Trophoblast cell (in vitro differentiated cells and primary cell): Measurements from ENCODE around the gene ERBB2.
"Not testable (repeated sequence)": the region's sequence is repeated elsewhere in the genome, so short reads cannot be mapped to it uniquely, and the experiment has no call there.

Source experiments
- DNase-seq, 2 donors: peaks; one replicate each; pipeline ENCODE4 v3.0.0-alpha.2; 2016
- H2AFZ ChIP-seq: 2 replicates; pipeline ENCODE4 v1.6.1; 2013; ENCODE audit warnings: low read length, moderate library complexity, mild to moderate bottlenecking; ENCODE audit not compliant: insufficient read depth, poor library complexity
- H2AK5ac ChIP-seq: 2 replicates; pipeline ENCODE4 v1.6.1; 2013; ENCODE audit warnings: mild to moderate bottlenecking, low read length
- H2BK120ac ChIP-seq: 2 replicates; pipeline ENCODE4 v1.6.1; 2013; ENCODE audit warnings: low read length, mild to moderate bottlenecking, moderate library complexity; ENCODE audit not compliant: insufficient read depth, poor library complexity
- H2BK12ac ChIP-seq: 2 replicates; pipeline ENCODE4 v1.6.1; 2013; ENCODE audit warnings: mild to moderate bottlenecking, low read length, moderate library complexity
- H2BK5ac ChIP-seq: 2 replicates; pipeline ENCODE4 v1.6.1; 2013; ENCODE audit warnings: low read length, low read depth, moderate library complexity, mild to moderate bottlenecking; ENCODE audit not compliant: poor library complexity
- H3K14ac ChIP-seq: 2 replicates; pipeline ENCODE4 v1.6.1; 2013; ENCODE audit warnings: mild to moderate bottlenecking, low read length
- H3K18ac ChIP-seq: 2 replicates; pipeline ENCODE4 v1.6.1; 2013; ENCODE audit warnings: mild to moderate bottlenecking, low read length
- H3K23ac ChIP-seq: 2 replicates; pipeline ENCODE4 v1.6.1; 2013; ENCODE audit warnings: low read length
- H3K27ac ChIP-seq: 2 replicates; pipeline ENCODE4 v1.5.1; 2013; ENCODE audit warnings: low read depth, mild to moderate bottlenecking, inconsistent platforms, low read length, moderate library complexity
- H3K27me3 ChIP-seq: 2 replicates; pipeline ENCODE4 v1.6.1; 2013; ENCODE audit warnings: inconsistent platforms, mild to moderate bottlenecking, low read length, moderate library complexity; ENCODE audit not compliant: insufficient read depth
- H3K36me3 ChIP-seq, 2 experiments: 1 replicate in 1 of 2; 2 replicates in 1 of 2; pipeline ENCODE4 v1.6.1; 2013; ENCODE audit warnings: low read length in 2 of 2, mild to moderate bottlenecking in 2 of 2, moderate library complexity in 1 of 2; ENCODE audit not compliant: insufficient read depth in 2 of 2, control insufficient read depth in 1 of 2
- H3K4ac ChIP-seq: 2 replicates; pipeline ENCODE4 v1.6.1; 2013; ENCODE audit warnings: low read depth, mild to moderate bottlenecking, low read length, moderate library complexity
- H3K4me1 ChIP-seq, 2 experiments: 1 replicate in 1 of 2; 2 replicates in 1 of 2; pipeline ENCODE4 v1.6.1; 2013; ENCODE audit warnings: low read length in 2 of 2, mild to moderate bottlenecking in 2 of 2, moderate library complexity in 1 of 2; ENCODE audit not compliant: insufficient read depth in 2 of 2, control insufficient read depth in 1 of 2
- H3K4me2 ChIP-seq: 2 replicates; pipeline ENCODE4 v1.6.1; 2013; ENCODE audit warnings: inconsistent platforms, mild to moderate bottlenecking, low read length, moderate library complexity
- H3K4me3 ChIP-seq: 2 replicates; pipeline ENCODE4 v1.5.1; 2013; ENCODE audit warnings: mild to moderate bottlenecking, low read depth, low read length, inconsistent platforms
- H3K79me1 ChIP-seq: one replicate; pipeline ENCODE4 v1.6.1; 2013; ENCODE audit warnings: low read length
- H3K79me2 ChIP-seq: 2 replicates; pipeline ENCODE4 v1.6.1; 2013; ENCODE audit warnings: low read length, mild to moderate bottlenecking; ENCODE audit not compliant: control insufficient read depth, insufficient read depth, poor library complexity
- H3K9ac ChIP-seq: 2 replicates; pipeline ENCODE4 v1.6.1; 2013; ENCODE audit warnings: mild to moderate bottlenecking, low read length
- H3K9me3 ChIP-seq: 2 replicates; pipeline ENCODE4 v1.6.1; 2013; ENCODE audit warnings: low read depth, mild to moderate bottlenecking, control low read depth, inconsistent platforms, low read length; ENCODE audit not compliant: insufficient read depth
- H4K12ac ChIP-seq: 2 replicates; pipeline ENCODE4 v1.6.1; 2013; ENCODE audit warnings: low read depth, mild to moderate bottlenecking, low read length, moderate library complexity
- H4K8ac ChIP-seq: 2 replicates; pipeline ENCODE4 v1.6.1; 2013; ENCODE audit warnings: low read depth, mild to moderate bottlenecking, low read length, moderate library complexity
- H4K91ac ChIP-seq: one replicate; pipeline ENCODE4 v1.6.1; 2013; ENCODE audit warnings: low read depth, mild to moderate bottlenecking, low read length, moderate library complexity
- WGBS: extraction: QIAGEN DNeasy Blood & Tissue Kit; methylation state at CpG from one replicate; pipeline ENCODE4 v1.1.7; 2013; ENCODE audit warnings: missing lambda C conversion rate; ENCODE audit not compliant: insufficient read length, insufficient coverage; ENCODE audit errors: extremely low coverage; 5-methylcytosine and 5-hydroxymethylcytosine counted together

Gene ERBB2

GRCh38 chr17:39697961-39698360, 1.9 kb upstream of the ERBB2 start:
- no peak overlapping the region for H2BK120ac ChIP-seq
- H2AFZ ChIP-seq = no peak overlapping the region
- no peaks in the 10 kb centered on the region for H3K9me3 ChIP-seq
- H3K79me1 ChIP-seq = peaks cover 11% of the 10 kb centered on the region
- no peak overlapping the region for H3K4me2 ChIP-seq
- H3K23ac ChIP-seq = no peak overlapping the region
- no CpG with 5 or more reads among the region's 5 CpGs for WGBS
- H4K12ac ChIP-seq = no peak overlapping the region
- H3K27ac ChIP-seq = no peak overlapping the region
- H2AK5ac ChIP-seq = no peak overlapping the region
- no peak overlapping the region for H3K18ac ChIP-seq
- no peak overlapping the region for H2BK5ac ChIP-seq
- H3K4me1 ChIP-seq = peaks cover 20 to 21% of the 10 kb centered on the region in 2 experiments
- DNase-seq = no peak
- no peak overlapping the region for H4K91ac ChIP-seq
- no peak overlapping the region for H3K14ac ChIP-seq
- no peak overlapping the region for H2BK12ac ChIP-seq
- H3K4me3 ChIP-seq = no peak overlapping the region
- H3K79me2 ChIP-seq = peaks cover 5% of the 10 kb centered on the region
- no peak overlapping the region for H3K4ac ChIP-seq
- H3K36me3 ChIP-seq = no peaks in the 10 kb centered on the region
- no peak overlapping the region for H3K9ac ChIP-seq
- no peaks in the 10 kb centered on the region for H3K27me3 ChIP-seq
- no peak overlapping the region for H4K8ac ChIP-seq

- DNase-seq, H2BK12ac ChIP-seq, H3K14ac ChIP-seq, H3K79me2 ChIP-seq, H3K27ac ChIP-seq, H2AK5ac ChIP-seq, H4K91ac ChIP-seq, H3K18ac ChIP-seq, H3K23ac ChIP-seq, H3K27me3 ChIP-seq, H3K9me3 ChIP-seq, H2BK5ac ChIP-seq, H3K36me3 ChIP-seq, H3K4ac ChIP-seq: not testable (repeated sequence)
- Histone ChIP-seq H2BK120ac (peak overlapping the region; percentile 20), H3K4me2 (peak overlapping the region; percentile 89), H2AFZ (peak overlapping the region; percentile 76), H4K8ac (peak overlapping the region; percentile 66), H3K4me3 (peak overlapping the region; percentile 86), H4K12ac (peak overlapping the region; percentile 76), H3K4me1 (peaks cover 20 to 21% of the 10 kb centered on the region in 2 experiments), H3K79me1 (peaks cover 11% of the 10 kb centered on the region), H3K9ac (peak overlapping the region; percentile 36)
- WGBS = no CpG with 5 or more reads among the region's 11 CpGs
Observed at GRCh38 chr17:39699157-39699817, 577 bp upstream of the ERBB2 start.

- Histone ChIP-seq H3K4me3 (peak overlapping the region; percentile 86), H3K4me2 (peak overlapping the region; percentile 89), H3K9me3 (no peaks in the 10 kb centered on the region), H4K12ac (peak overlapping the region; percentile 52), H3K79me1 (peaks cover 11% of the 10 kb centered on the region), H3K36me3 (no peaks in the 10 kb centered on the region), H3K9ac (peak overlapping the region; percentile 76), H3K4ac (peak overlapping the region; percentile 88), H3K18ac (peak overlapping the region; percentile 93), H4K8ac (peak overlapping the region; percentile 83), H2AFZ (peak overlapping the region; percentile 85), H4K91ac (peak overlapping the region; percentile 78), H3K23ac (no peak overlapping the region), H3K79me2 (peaks cover 5% of the 10 kb centered on the region), H3K4me1 (peaks cover 14 to 23% of the 10 kb centered on the region in 2 experiments), H2AK5ac (no peak overlapping the region), H3K27ac (no peak overlapping the region), H2BK5ac (peak overlapping the region; percentile 58), H3K14ac (peak overlapping the region; percentile 89), H2BK12ac (no peak overlapping the region), H3K27me3 (no peaks in the 10 kb centered on the region), H2BK120ac (peak overlapping the region; percentile 82)
- no CpG with 5 or more reads among the region's 57 CpGs for WGBS
- peak; percentile 29 to 49 for DNase-seq
Observed at GRCh38 chr17:39700148-39700987, 504 bp downstream of the ERBB2 start.

DNA sequence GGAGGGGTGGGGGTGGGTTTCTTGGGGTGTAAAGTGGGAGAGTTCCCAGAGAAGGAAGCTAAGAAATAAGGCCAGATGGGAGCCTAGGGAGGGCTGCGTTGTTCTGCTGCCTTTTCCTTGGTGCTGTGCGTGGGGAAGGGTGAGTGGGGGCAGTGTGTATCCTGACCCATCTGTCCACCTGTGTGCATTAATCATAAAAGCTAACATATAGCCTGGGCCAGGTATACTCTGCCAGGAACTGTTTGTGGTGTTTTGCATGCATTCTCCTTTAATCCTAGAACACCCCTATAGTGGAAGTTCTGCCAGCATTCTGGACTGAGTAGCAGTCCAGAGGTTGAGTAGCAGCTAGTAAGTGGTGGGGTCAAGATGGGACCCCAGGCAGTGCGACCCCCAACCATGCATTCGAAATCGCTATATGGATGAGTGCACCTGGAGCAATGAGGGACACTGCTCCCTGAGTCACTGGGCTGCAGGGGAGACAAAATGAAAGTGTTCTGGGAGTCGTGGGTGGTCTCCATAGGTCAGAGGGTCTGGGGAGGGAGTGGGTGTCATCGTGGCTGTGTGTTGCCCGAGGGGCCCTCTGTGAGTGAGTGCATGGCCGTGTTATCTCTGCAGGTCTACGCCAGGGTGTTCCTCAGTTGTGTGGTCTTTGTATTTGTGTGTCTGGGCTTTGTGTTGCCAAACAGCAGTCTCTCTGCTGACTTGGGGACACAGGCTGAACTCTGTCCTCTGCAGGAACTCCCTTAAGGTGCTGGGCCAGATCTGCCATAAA, 1.3 kb downstream of the ERBB2 start:
- no peak overlapping the region for H3K23ac ChIP-seq
- H3K27me3 ChIP-seq = no peaks in the 10 kb centered on the region
- peaks cover 5% of the 10 kb centered on the region for H3K79me2 ChIP-seq
- H3K4me3 ChIP-seq = peak overlapping the region; percentile 34
- H2BK5ac ChIP-seq = no peak overlapping the region
- no peak overlapping the region for H2AK5ac ChIP-seq
- H3K4me2 ChIP-seq = peak overlapping the region; percentile 89
- no peak overlapping the region for H2BK120ac ChIP-seq
- no peak for DNase-seq
- no peak overlapping the region for H4K8ac ChIP-seq
- H3K4me1 ChIP-seq = peaks cover 7 to 21% of the 10 kb centered on the region in 2 experiments
- H4K12ac ChIP-seq = no peak overlapping the region
- no peak overlapping the region for H2AFZ ChIP-seq
- WGBS = no CpG with 5 or more reads among the region's 10 CpGs
- H3K14ac ChIP-seq = no peak overlapping the region
- no peak overlapping the region for H2BK12ac ChIP-seq
- no peak overlapping the region for H4K91ac ChIP-seq
- H3K27ac ChIP-seq = no peak overlapping the region
- no peaks in the 10 kb centered on the region for H3K36me3 ChIP-seq
- peak overlapping the region; percentile 13 for H3K9ac ChIP-seq
- peaks cover 2% of the 10 kb centered on the region for H3K9me3 ChIP-seq
- no peak overlapping the region for H3K4ac ChIP-seq
- H3K18ac ChIP-seq = no peak overlapping the region
- peaks cover 8% of the 10 kb centered on the region for H3K79me1 ChIP-seq
